Measurements from ENCODE around the gene TSKU.
A peak's percentile ranks its signal among the peaks of the same experiment; 100 is the strongest.

The TSKU gene

GRCh38 chr11:76783294-76783895 is at the start of gene TSKU:
TSS of gene TSKU (plus strand) at chr11:76783356. CDS start at chr11:76795617, 12,261 bp downstream.
- no peak for DNase-seq (ENCODE audit: low read depth in 2 of 2)

- DNase-seq (ENCODE audit: low read depth in 2 of 2) = peak in 1 of 2 donors; percentile 17
These were observed 49.2 kb upstream of the TSKU start for GRCh38 chr11:76733906-76734305.

GRCh38 chr11:76734456-76735420 is 48.4 kb upstream of the TSKU start:
- DNase-seq (ENCODE audit: low read depth in 2 of 2) = no peak

- no peak for DNase-seq (ENCODE audit: low read depth in 2 of 2)
These were observed 47.3 kb upstream of the TSKU start for GRCh38 chr11:76735841-76736240.

- DNase-seq (ENCODE audit: low read depth in 2 of 2) = no peak
These were observed 46.9 kb upstream of the TSKU start for GRCh38 chr11:76736266-76736665.

- DNase-seq (ENCODE audit: low read depth in 2 of 2) = no peak
These were observed 46.2 kb upstream of the TSKU start for GRCh38 chr11:76736773-76737495.

- DNase-seq (ENCODE audit: low read depth in 2 of 2) = no peak
These were observed 44.4 kb upstream of the TSKU start for GRCh38 chr11:76738618-76739240.

- DNase-seq (ENCODE audit: low read depth in 2 of 2) = no peak
These were observed 43.4 kb upstream of the TSKU start for GRCh38 chr11:76739798-76740197.

- no peak for DNase-seq (ENCODE audit: low read depth in 2 of 2)
These were observed 42.4 kb upstream of the TSKU start for GRCh38 chr11:76740772-76741171.

- no peak for DNase-seq (ENCODE audit: low read depth in 2 of 2)
These were observed 40.3 kb upstream of the TSKU start for GRCh38 chr11:76742902-76743301.

GRCh38 chr11:76744186-76745043 is 38.7 kb upstream of the TSKU start:
- no peak for DNase-seq (ENCODE audit: low read depth in 2 of 2)

GRCh38 chr11:76745044-76745376 is 38.1 kb upstream of the TSKU start:
- no peak for DNase-seq (ENCODE audit: low read depth in 2 of 2)

- DNase-seq (ENCODE audit: low read depth in 2 of 2) = no peak
These were observed 37.5 kb upstream of the TSKU start for GRCh38 chr11:76745561-76746207.

- DNase-seq (ENCODE audit: low read depth in 2 of 2) = no peak
These were observed 35.8 kb upstream of the TSKU start for GRCh38 chr11:76747153-76747914.

GRCh38 chr11:76747915-76748860 is 35.0 kb upstream of the TSKU start:
- no peak for DNase-seq (ENCODE audit: low read depth in 2 of 2)

- no peak for DNase-seq (ENCODE audit: low read depth in 2 of 2)
These were observed 34.2 kb upstream of the TSKU start for GRCh38 chr11:76748948-76749347.

GRCh38 chr11:76750067-76750466 is 33.1 kb upstream of the TSKU start:
- DNase-seq (ENCODE audit: low read depth in 2 of 2) = no peak

GRCh38 chr11:76750746-76751145 is 32.4 kb upstream of the TSKU start:
- DNase-seq (ENCODE audit: low read depth in 2 of 2) = no peak

Measured in stimulated activated CD8-positive, alpha-beta memory T cell treated with anti-CD3 and anti-CD28 coated beads, Interleukin-2, amount 100 ng/mL, for 48 hours (primary cell).